HG03196 (cell line): ENCODE data around the gene LGI1.

Experiments
- ATAC-seq: cut with Tn5 transposase; IDR thresholded peaks from one replicate; pipeline ENCODE4 v1.9.1; 2021; ENCODE audit not compliant: unreplicated experiment

Gene LGI1

DNA sequence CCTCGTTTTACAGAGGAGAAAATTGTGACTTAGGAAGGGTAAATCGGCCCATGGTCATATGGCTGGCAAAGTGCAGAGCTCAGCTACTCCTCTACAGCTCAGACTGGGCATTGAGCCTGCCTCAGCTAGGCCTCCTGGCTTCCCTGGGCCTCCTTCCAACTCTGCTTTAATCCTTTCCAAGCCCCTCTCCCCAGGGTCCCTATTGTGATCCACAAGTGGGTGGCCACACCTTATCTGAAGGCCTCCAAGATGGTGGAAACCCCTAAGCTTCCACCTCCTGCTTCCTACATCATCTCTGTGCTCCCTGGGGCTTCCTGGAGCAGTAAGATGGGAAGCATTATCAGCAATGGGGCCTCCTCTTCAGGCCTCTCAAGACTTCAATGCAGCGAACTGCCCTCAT is 3.0 kb upstream of the LGI1 start:
- no peak for ATAC-seq

DNA sequence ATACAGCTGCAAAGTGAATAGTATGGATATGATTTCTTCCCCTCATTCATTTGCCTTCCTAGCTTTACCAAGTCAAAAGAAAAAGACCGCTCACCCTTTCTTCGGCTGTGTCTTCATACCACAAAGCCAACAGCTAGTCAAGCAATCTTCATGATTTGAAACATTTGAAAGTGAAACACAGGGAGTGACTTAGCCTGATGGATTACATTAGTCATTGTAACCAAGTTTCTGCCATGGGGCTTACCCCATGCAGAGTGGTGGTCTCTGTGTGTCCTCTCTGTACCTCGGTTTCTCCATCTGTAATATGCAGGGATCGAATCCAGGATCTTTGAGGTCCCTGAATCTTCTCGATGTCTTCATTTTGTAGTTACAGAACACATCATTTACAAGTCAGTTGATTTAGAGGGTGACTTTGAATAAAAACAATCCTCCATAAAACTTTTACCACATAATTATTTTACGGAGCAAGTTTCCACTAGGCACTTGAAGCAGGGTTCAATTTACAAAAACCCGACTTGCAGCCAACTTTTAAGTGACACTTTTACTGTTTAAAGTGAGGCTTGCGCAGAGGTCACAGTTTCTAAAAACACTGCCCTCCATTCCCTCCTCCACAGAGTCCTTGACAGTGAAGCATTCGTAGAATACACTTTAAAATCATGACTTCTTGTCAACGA is 2.2 kb upstream of the LGI1 start:
- no peak for ATAC-seq

DNA sequence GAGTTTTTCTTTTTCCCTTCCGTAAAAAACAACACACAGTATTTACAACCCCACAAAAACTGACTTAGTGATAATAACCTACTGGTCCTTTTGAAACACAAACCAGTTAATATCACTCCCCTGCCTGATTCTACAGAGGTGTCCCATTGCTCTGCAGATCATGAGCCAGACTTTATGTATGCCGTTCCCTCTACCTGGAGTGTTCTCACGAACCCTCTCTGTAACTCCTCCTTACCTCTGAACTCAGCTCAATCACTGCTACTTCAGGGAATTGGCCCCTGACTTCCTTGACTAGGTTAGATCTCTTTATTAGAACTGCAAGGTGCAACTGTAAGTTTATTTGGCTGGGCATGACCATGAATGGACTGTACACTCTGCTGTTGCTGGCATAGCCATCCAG is 1.6 kb upstream of the LGI1 start:
- no peak for ATAC-seq

DNA sequence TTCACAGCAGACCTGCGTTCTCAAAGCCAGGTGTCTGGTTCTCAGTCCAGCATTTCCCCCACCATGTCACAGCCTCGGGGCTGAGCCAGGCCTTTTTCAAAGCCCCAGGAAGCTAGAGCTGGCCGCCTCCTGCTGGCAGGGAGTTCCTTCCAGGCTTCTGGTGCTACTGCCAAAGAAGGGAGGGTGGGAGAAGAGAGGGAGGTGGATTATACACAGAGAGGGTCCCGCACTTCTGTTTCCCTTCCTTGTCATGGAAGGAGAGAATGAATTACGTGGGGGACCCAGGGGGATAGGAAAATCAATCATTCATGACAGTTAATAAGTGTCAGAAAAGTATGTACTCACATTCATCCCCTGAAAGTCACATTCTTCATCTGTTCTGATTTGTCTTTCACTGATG is 600 bp upstream of the LGI1 start:
- ATAC-seq: no peak

DNA sequence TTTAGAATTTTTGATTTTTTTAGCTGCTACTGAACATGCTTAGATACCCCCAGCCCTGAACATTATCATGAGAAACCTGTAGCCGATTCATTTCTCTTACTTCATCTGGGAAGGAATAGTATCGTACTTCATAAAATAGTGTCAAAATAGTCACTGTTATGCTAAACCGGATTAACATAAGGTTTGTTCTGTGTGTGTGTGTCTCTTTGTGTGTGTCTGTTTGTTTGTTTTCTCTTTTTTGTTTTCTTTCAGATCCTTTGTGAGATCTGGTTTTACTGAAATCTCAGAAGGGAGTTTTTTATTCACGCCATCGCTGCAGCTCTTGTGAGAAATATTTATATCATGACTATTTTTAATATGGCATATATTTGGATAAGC is 761 bp downstream of the LGI1 start:
- no peak for ATAC-seq

GRCh38 chr10:93758891-93759410 is 1.2 kb downstream of the LGI1 start:
- no peak for ATAC-seq

- ATAC-seq: no peak
Measured at GRCh38 chr10:93760490-93760889, 2.8 kb downstream of the LGI1 start.

GRCh38 chr10:93762979-93763391 is 5.2 kb downstream of the LGI1 start:
- no peak for ATAC-seq

GRCh38 chr10:93766918-93767317 is 9.2 kb downstream of the LGI1 start:
- ATAC-seq: no peak

DNA sequence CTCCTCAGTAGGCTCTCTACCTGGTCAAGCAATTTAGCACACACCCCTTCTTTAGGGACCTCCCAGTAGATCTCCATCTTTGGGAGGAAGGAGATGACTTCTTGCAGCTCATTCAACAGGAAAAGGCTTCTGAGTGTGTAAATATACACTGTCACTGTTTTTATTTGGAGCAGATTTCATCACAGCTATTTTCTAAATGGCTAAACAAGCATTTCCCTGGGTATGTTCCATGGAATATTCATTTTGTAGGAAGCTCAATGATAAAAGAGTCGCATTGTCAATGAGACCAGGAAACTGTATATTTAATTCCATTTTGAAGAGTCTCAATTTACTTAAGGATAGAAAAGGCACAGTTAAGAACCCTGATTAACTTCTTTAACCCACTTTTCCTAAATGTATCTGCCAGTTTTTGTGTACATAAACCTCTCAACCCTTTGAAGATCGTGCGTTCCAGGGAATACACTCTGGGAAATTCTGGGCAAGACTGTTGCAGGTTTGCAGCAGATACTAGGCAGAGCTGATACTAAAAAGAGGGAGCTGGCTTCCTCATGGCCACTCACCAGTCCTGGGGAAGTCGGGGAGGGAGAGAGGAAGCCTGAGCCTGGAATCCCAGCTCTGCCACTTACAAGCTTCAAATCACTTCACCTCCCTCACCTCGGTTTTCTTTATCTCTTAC is 10.1 kb downstream of the LGI1 start:
- no peak for ATAC-seq

GRCh38 chr10:93768892-93769291 is 11.2 kb downstream of the LGI1 start:
- no peak for ATAC-seq

DNA sequence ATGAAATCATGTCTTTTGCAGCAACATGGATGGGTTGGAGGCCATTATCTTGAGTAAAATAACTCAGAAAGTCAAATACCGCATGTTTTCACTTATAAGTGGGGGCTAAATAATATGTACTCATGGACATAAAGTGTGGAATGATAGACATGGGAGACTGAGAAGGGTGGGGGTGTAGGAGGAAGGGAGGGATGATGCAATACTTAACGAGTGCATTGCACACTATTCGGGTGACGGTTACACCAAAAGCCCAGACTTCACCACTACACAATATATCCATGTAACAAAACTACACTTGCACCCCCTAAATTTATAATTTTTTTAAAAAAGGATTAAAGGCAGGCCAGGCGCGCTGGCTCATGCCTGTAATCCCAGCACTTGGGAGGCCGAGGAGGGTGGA is 13.6 kb downstream of the LGI1 start:
- no peak for ATAC-seq

GRCh38 chr10:93773120-93773519 is 15.4 kb downstream of the LGI1 start:
- no peak for ATAC-seq

DNA sequence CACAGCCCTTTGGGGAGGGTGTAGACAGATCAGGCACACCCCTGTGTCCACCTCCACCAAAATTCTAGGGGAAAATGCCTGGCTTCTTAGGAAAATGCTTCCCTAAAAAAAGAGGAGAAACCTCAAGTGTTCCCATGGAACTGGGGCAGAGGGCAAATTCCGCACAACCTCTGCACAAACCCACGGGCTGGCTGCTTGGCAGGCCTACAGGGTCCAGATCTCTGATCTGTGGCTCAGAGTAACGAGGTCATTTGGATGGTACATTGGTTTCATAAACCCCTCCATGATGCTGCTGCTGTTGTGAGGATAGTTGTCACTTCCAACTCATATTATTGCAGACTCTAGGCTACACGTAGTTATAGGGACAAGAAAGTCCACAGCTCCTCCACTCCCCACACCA is 16.0 kb downstream of the LGI1 start:
- no peak for ATAC-seq

- no peak for ATAC-seq
Measured at GRCh38 chr10:93775356-93775755, 17.6 kb downstream of the LGI1 start.

DNA sequence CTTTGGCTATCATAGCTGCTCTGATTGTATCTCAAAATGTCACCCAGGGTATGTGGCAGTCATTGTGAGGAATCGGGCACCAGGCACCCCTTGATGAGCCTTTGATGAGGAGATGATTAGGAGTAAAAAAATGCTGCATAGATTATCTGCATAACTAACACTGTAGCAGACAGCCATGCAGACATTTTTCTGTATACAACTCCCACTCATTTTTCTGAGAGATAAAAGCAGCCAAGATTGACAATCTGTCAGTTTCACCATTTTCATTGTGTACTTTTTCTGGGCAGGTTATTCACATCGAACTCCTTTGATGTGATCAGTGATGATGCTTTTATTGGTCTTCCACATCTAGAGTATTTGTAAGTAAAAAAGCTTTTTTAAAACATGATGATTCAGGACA is 19.4 kb downstream of the LGI1 start:
- ATAC-seq: no peak

- no peak for ATAC-seq
Measured at GRCh38 chr10:93784059-93784458, 26.3 kb downstream of the LGI1 start.

DNA sequence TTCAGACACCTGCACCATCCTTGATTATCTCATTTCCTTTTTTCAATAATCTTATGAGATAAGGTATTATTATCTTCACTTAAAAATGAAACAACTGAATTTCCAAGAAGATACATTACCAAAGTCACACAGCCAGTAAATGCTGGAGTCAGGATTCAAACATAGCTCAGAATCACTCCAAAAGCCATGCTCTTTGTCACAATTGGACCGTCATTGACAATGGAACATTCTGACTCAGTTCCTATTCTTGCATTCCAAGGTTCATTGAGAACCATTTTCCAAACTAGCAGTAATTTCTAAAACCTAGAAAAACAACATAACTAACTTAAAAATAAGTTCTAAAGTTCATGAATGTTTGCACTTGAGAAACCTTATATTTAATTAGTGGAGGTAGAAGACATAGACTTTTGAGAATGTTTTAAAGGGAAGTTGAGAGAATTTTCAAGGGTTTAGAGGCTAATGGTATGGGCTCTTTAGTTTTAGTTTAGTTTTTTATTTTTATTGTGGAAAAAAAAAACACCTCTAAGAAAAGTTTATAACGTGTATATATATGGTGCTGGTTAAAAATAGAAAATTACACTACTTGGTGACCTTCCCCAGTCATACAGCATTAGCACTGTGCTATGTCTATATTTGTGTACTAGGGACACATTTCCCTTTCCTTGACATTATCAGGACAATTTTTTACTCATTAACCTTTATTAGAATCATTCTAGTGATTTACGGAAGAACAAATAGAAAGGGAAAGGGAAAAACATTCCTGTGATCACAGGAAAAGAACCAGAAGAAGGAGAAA is 30.9 kb downstream of the LGI1 start:
- no peak for ATAC-seq

DNA sequence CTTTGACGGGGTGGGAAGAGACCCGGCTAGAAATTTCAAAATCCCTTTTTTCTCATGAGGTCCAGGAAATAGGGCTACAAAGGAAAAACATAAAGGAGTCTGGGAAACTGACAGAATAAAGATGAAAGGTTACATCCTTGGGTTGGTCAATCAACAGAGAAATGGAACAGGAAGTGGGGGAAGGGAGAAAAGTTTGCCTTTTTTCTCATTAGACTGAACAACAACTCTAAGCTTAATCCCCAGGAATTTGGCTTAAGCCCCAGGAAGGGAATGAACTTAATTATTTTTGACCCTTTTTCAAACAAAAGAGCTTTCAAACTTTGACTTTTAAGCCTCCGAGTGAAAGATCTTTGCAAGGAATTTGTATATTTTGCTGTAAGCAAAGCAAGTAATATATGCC is 32.7 kb downstream of the LGI1 start:
- ATAC-seq: no peak

DNA sequence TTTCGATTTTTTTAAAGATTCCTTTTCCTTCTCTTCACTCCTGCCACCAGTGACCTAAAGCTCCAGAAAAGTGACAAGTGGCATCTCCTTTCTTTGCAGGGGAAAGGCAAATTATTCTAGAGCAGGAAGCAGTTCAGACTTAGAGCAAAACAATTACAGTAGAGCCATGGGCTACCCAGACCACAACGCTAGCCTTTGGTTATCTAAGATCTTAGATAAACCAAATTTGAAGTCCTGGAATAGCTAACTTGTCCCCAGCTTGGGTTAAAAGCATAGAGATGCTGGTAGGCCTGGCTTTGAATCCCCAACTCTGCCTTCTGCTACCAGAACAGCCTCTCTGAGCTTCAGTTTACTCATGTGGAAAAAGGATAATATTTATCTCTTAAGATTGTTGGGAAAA is 38.4 kb downstream of the LGI1 start:
- no peak for ATAC-seq

DNA sequence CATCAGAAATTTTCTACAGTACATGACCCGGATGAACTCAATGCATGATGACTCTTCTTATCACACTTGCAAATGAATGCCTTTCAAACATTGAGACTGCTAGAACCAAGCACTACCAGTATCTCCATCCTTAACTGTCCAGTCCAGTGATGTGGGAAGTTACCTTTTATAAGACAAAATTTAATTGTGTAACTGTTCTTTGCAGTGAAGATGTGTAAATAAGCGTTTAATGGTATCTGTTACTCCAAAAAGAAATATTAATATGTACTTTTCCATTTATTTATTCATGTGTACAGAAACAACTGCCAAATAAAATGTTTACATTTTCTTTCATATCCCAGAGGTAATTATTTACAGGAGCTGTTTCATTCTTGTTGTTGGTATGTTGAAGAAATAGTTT is 40.1 kb downstream of the LGI1 start:
- ATAC-seq: no peak

DNA sequence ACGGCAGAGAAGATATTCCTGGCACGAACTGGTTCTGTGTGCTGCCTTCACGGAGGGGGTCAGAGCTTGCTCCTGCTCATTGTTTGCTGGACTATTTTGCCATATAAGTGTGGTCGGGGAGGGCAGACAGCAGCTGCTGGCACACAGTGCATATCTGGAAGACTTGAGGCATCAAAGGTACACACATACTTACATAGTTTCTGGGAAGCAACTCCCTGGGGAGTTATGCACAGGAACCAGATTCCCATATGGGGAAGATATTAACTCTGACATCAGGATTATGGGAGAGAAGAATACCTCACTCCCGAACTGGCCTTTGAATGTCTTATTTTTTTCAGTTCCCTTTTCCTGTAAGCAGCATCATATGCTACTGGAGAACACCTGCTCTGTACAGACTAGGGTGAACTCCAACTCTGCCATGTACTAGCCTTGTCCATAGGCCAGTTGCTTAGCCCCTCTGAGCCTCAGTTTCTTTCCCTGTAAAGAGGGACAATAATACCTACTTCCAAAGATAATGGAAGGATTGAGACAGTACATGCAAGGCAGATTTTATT is 41.5 kb downstream of the LGI1 start:
- no peak for ATAC-seq
